Hippocampal formation (tissue), 2 donors: ENCODE measurements around the gene FOXA2.
"Not testable (repeated sequence)": the region's sequence is repeated elsewhere in the genome, so short reads cannot be mapped to it uniquely, and the experiment has no call there.

Experiments
- DNase-seq, 2 donors: peaks; one replicate each; lab custom pipeline; 2025; lab: John Stamatoyannopoulos, UW

FOXA2 gene

GRCh38 chr20:22567944-22568871 lies 16.2 kb downstream of the FOXA2 start:
- DNase-seq, result no peak

DNA sequence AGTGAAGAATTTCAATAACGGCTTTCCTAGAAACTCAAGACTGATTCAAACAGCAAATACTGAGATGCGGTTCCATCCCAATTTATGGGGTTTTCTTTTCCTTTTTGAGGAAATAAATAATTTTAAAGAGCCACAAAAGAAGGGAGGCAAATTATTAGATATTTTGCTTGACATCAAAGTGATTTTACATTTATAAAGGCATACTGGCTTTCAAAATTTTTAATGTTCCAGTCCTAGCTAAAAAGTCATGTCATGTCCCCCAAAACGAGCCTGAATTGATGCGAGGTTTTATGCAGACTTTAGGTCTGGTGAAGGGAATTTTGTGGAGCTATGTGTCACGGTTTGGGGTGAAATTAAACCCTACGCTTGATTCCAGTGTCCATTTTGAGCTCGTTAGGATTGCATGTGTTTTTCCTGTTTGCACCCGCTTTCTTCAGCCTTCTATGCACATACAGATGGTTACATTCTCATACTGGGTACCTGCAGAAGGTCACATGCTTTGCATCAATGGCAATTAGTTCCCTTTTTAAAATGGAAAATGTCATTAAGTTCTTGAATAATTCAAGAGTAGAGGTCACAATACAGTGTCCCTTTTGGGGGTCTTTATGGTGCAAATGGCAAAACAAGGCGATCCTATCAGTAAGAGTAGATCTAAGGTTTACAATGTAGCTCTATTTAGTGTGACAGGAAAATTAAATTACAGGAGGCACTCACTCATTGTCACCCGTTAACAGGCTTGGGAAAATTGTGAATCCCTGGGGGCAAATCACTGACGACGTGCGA lies 17.3 kb downstream of the FOXA2 start:
- no peak for DNase-seq

DNA sequence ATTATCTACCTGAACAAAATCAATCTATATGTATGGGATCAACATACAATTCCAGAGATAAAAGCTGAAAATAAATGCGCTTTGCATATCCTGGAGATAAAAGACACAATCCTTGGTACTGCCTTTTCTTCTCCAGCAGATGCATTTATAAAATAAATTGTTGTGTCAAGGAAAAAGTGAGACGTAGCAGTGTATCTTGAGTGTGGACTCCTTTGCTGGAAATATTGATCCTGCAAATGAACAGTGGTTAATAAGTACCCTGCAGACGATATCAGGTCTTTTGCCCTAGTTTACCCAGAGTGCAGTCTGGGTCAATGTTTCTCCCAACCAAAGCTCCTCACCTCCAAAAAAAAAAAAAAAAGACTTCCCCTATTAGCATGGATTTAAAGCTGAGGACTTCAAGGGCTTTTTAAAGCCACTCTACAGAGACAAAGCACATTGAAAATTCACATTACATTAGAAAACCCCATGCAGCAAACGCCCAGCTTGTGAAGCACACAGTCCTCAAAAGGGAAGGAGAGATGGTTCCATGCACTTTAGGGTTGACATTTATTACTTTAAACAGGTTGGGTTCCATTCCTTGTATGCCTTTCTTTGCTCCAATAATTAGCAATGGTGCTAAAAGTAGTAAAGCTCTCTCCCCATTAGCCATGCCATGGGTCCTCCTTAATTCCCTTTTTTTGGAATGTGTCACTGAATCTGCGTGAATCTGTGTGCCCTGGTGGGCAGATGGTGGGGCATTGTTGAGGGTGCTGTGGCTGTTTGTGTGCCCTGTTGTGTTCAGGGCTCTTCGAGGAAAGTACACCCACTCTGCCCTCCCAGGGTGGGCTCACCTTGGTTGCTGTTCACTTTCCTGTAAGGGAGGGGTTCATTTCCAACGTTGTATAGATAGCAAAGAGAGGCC lies 21.1 kb downstream of the FOXA2 start:
- DNase-seq, result no peak

GRCh38 chr20:22562620-22563019 lies 21.8 kb downstream of the FOXA2 start:
- DNase-seq, result no peak

GRCh38 chr20:22561965-22562577 lies 22.3 kb downstream of the FOXA2 start:
- no peak for DNase-seq

DNA sequence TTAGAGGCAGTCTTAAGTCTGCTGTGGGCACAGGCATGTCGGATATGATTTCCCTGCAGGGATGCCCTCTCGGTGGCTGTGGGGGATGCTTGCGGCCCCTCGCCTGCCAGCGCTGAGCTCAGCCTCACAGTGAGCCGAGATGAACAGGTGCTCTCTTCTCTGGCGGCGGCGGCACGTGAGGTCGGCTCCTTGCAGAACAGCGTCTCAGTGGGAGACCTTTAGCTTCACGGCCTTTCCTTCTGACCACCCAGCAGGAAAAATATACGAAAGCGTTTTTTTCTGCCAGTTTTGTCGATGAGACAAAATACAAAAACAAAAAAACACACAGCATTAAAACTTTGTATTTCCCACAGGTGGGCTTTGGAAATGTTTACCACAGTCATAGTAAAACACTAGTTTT lies 23.6 kb downstream of the FOXA2 start:
- no peak for DNase-seq

DNA sequence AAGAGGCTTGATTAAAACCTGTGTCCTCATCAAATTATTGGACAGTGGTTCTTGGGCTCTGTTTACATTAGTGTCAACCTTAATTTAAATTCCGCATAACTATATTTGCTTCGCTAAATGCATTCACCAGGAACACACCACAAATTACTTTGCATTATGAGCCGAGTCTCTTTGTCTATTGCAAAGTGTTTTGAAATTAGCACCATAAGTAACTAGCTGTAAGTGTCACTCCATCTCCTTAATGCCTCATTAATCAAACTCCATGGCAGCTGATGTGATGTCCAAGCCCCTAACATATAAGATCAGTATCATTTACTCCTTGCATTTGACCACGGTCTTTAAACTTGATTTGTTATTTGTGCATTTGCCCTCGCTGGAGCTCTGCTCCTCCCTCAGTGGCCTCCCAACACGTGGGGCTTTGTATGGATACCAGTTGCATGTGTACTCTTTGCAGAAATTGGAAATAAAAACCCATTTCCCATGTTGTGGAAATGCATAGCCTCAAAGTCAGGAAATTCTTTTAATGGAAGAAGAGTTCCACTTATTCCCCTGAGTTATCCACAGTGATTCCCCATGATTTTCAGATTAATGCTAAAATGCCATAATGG lies 24.6 kb downstream of the FOXA2 start:
- DNase-seq, result no peak

- no peak for DNase-seq
These were observed 26.7 kb downstream of the FOXA2 start for GRCh38 chr20:22557403-22558276.

- no peak for DNase-seq
These were observed 27.8 kb downstream of the FOXA2 start for GRCh38 chr20:22556565-22557056.

DNA sequence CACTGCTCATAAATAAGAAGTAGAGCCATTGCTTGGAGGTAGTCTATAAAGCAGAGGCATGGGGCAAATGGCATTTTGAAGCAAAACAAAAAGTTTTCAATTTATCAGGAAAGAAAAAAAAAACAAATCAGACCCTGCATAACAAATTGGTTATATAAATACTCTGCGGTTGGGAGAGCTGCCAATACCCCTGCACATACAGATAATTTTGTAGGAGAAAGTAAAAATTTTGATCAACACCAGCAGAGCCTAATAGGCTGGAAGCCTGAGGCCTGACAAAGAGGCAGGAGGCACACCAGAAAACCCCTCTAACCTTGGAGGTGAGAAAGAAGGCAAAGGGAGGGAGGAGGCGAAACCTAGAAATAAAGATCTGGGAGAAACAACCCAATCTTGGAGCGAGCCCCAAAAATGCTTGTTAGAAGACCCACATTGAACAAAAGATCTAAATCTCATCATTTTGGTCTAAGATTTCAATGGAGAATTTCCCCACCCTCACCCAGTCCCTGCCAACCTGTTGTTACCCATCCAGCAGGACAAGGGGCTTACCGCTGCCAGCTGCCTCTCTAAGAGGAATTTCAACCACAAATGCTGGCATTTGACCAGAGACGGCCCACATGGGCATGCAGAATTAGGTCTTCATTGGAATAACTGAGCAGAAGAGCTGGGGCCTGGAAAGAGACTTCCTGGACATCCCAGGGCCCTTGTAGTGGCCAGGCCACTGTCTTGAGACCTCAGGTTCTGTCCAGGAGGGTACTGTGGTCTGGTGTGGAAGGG lies 28.4 kb downstream of the FOXA2 start:
- no peak for DNase-seq

DNA sequence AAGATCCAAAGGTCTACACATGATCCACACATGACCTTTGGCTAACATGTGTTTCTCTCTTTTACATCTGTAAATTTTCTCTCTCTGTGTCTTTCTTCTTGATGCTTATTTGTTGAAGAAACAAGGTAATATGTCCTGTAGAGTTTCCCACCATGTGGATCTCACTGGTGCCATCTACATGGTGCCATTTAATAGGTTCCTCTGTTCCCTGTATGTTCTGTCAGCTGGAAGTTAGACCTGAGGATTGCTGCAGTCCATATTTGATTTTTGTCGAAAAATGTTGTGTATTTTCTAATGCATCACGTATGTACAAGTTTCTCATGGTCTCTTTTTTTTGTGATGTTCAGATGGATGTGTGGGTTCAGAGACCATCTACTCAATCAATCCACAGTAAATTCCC lies 30.0 kb downstream of the FOXA2 start:
- DNase-seq, result no peak

DNA sequence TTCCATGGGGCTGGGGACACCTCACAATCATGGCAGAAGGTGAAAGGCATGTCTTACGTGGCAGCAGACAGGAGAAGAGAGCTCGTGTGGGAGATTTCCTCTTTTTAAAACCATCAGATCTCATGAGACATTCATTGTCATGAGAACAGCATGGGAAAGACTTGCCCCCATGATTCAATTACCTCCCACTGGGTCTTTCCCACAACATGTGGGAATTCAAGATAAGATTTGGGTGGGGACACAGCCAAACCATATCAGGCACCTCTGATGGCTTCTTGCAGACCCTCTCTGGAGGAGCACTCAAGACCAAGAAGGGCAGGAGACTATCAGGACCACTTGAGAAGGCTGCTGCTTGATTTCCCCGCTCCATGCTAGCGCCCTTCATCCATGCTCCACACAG lies 33.9 kb downstream of the FOXA2 start:
- DNase-seq, result not testable (repeated sequence)

DNA sequence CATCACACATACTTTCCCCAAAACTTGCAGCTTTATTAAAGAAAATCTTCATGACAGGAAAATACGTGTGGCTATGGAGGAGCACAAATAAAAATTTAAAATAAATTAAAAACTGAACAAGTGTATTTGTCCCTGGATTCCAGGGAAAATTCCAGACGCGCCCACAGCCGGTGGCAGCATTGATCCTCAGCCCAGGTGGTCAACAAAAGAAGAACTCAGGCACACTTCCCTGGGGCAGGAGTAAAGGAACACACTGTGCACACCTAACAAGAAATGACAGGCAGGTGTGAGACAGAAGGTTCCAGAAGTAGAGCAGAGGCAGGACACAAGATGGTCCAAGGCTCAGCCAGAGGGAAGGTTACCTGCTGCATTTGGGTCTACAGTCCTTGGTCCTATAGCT lies 36.3 kb downstream of the FOXA2 start:
- DNase-seq, result no peak

DNA sequence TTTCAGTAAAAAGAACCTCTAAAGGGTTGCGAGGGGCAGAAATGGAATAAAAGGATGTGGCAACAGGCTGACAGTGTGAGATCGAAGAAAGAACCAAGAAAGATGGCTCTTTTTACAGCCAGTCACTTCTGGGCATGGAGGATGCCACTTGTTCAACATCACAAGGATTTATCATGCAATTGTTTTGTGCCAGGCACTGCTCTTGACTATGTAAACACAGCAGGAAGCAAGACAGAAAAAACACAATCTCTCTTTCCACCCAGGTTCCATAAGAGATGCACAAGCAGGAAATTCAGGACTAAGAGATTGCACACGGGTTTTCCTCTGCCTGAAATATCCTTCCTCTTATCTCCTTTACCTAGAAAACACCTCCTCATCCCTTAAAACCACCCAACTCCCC lies 38.0 kb downstream of the FOXA2 start:
- no peak for DNase-seq

DNA sequence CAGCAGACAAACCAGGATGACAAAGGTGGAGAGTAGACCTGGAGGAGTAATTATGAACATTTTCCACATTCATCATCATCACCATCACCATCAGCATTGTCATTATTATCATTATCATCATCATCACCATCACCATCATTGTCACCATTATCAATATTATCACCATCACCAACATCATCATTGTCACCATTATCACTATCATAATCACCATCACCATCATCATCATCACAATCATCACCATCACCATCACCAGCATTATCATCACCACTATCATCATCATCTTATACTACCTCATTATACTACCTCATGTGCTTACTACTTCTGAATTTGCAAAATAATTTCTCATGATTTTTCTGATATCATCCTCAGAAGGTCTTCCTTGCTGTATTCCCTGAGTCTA lies 39.3 kb downstream of the FOXA2 start:
- DNase-seq, result no peak

DNA sequence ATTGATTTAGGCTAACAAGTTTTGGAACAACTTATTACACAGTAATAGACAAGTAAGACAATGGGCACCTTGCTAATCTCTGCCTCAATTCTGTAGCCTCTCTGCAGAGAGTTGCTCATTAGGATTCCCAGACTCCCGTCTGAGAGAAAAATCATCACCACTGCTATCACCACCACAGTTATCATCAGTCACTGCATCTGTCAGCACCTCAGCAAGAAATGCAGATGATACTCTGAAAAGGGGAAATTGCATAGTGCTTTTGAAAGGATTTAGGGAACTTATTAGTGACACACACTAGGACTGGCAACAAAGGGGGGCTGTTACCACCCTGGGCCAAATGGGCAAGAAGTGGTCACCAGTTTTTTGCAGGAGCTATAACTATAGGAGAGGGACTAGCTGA lies 39.9 kb downstream of the FOXA2 start:
- no peak for DNase-seq

DNA sequence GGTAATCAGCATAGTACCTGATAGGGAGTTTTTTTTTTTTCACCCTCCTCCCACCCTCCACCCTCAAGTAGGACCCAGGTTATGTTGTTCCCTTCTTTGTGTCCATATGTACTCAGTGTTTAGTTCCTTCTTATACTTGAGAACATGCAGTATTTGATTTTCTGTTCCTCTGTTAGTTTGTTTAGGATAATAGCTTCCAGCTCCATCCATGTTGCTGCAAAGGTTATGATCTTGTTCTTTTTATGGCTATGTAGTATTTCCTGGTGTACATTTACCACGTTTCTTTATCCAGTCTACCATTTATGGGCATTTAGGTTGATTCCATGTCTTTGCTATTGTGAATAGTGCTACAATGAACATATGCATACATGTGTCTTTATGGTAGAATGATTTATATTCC lies 41.9 kb downstream of the FOXA2 start:
- no peak for DNase-seq

GRCh38 chr20:22540832-22541231 lies 43.5 kb downstream of the FOXA2 start:
- no peak for DNase-seq
